Left colon (tissue), 2 donors: Measurements from ENCODE around the gene BTBD8. TPM values are rescaled to one million over a fixed set of nuclear protein-coding genes. Genes with fewer than 3 reads are reported as not detected.

Experiments used
- ATAC-seq: fragments of 200-7000 bp; cut with Tn5 transposase; one replicate; pipeline ENCODE4 v1.9.1; 2020; ENCODE audit warnings: mild to moderate bottlenecking, moderate library complexity
- DNase-seq, 2 donors: peaks; one replicate each; pipeline ENCODE4 v3.0.0-alpha.2; 2020
- intact Hi-C, 2 donors: fragments of 100-400 bp; cut with DNase I in 1 of 2; cut with micrococcal nuclease in 1 of 2; formaldehyde crosslinking; loops; one replicate each; pipeline versions ENCODE4 v1.11.2 to v1.14.0; 2022; cut with DNase I, micrococcal nuclease
- total RNA-seq, 2 donors: library from RNA; stranded (reverse); fragmentation: NEBNext Ultra II Directional; extraction: Animal tissue kit (Norgen Biotek cat#: 25700); gene quantifications; one replicate each; pipeline ENCODE4 v1.2.1, GENCODE V29; 2021
- donor health status: DM: no; HTN: no; CAD: no.
- donor health status: DM: yes; HTN: yes; CAD: no.

The BTBD8 gene
- total RNA-seq, 2 donors from 2014 or later: 2.8 to 5.3 TPM

- intact Hi-C loops: no loop called here
- no peak for DNase-seq
- no peak for ATAC-seq
These were observed 89.3 kb downstream of the BTBD8 start for GRCh38 chr1:92169214-92170005.

- DNase-seq (no peak), ATAC-seq (no peak)
- intact Hi-C loops: no loop called here
These were observed 104.5 kb downstream of the BTBD8 start for GRCh38 chr1:92184632-92185031.

GRCh38 chr1:92186081-92186480 lies 105.9 kb downstream of the BTBD8 start:
- DNase-seq (no peak), ATAC-seq (no peak)
- intact Hi-C loops: no loop called here

- DNase-seq: no peak
- intact Hi-C loops: no loop called here
- no peak for ATAC-seq
These were observed 108.5 kb downstream of the BTBD8 start for GRCh38 chr1:92188436-92189255.

- intact Hi-C loops: no loop called here
- DNase-seq (no peak), ATAC-seq (no peak)
These were observed 111.6 kb downstream of the BTBD8 start for GRCh38 chr1:92191726-92192125.

- ATAC-seq (no peak), DNase-seq (no peak)
- intact Hi-C loops: no loop called here
These were observed 112.1 kb downstream of the BTBD8 start for GRCh38 chr1:92192246-92192645.

- DNase-seq (no peak), ATAC-seq (no peak)
- intact Hi-C loops: no loop called here
These were observed 114.4 kb downstream of the BTBD8 start for GRCh38 chr1:92194511-92194910.

- intact Hi-C loops: no loop called here
- DNase-seq: no peak
- ATAC-seq: no peak
These were observed 121.8 kb downstream of the BTBD8 start for GRCh38 chr1:92201973-92202372.

- DNase-seq: no peak
- ATAC-seq: no peak
- intact Hi-C loops: no loop called here
These were observed 123.0 kb downstream of the BTBD8 start for GRCh38 chr1:92203105-92203504.

GRCh38 chr1:92210701-92211100 lies 130.6 kb downstream of the BTBD8 start:
- ATAC-seq: no peak
- intact Hi-C loops: no loop called here
- no peak for DNase-seq

GRCh38 chr1:92211166-92211565 lies 131.0 kb downstream of the BTBD8 start:
- intact Hi-C loops: no loop called here
- ATAC-seq (no peak), DNase-seq (no peak)

- no peak for ATAC-seq
- DNase-seq: no peak
- intact Hi-C loops: no loop called here
These were observed 137.6 kb downstream of the BTBD8 start, which contains the start of gene C1orf146 for GRCh38 chr1:92217721-92218120. C1orf146 (plus strand) TSS chr1:92217915; CDS start chr1:92231421, 13,506 bp downstream.

- DNase-seq (no peak), ATAC-seq (no peak)
- intact Hi-C loops: no loop called here
These were observed 138.4 kb downstream of the BTBD8 start for GRCh38 chr1:92218559-92218958.

- intact Hi-C loops: no loop called here
- DNase-seq (no peak), ATAC-seq (no peak)
These were observed 138.9 kb downstream of the BTBD8 start for GRCh38 chr1:92219028-92219427.

- no peak for ATAC-seq
These were observed 148.3 kb downstream of the BTBD8 start for GRCh38 chr1:92228401-92228800.

GRCh38 chr1:92230736-92231135 lies 150.6 kb downstream of the BTBD8 start:
- DNase-seq: no peak
- intact Hi-C loops: no loop called here

More at GRCh38 chr1:92228401-92228800, 148.3 kb downstream of the BTBD8 start:
- intact Hi-C loops: no loop called here
- no peak for DNase-seq

More at GRCh38 chr1:92230736-92231135, 150.6 kb downstream of the BTBD8 start:
- no peak for ATAC-seq
